ENCODE data around the gene USP44. TPM values are rescaled to one million over a fixed set of nuclear protein-coding genes. Genes with fewer than 3 reads are reported as not detected.

USP44 gene
- 11.6 and 13.3 TPM in 2 replicates for total RNA-seq
- long read RNA-seq, full-length matches to known transcripts: 10 of 18 reads
- long read RNA-seq, partial matches to known transcripts: 3 of 18 reads
- long read RNA-seq, other reads (novel, unspliced or antisense): 5 of 18 reads

GRCh38 chr12:95551305-95551704 is at the start of gene USP44:
Gene USP44 (minus strand): TSS chr12:95551476. CDS start chr12:95534256, 17,220 bp downstream.
- peak within 1 kb of the TSS; percentile 46 for H3K4me3 Mint-ChIP-seq (ENCODE audit: low read depth)
- H3K9me3 Mint-ChIP-seq (ENCODE audit: low read depth): peaks cover 6% of the 10 kb centered on the region
- H3K27me3 Mint-ChIP-seq: peaks cover 34% of the 10 kb centered on the region
- peak within 1 kb of the TSS; percentile 31 for H3K27ac Mint-ChIP-seq
- TF ChIP-seq, protein P1, sequence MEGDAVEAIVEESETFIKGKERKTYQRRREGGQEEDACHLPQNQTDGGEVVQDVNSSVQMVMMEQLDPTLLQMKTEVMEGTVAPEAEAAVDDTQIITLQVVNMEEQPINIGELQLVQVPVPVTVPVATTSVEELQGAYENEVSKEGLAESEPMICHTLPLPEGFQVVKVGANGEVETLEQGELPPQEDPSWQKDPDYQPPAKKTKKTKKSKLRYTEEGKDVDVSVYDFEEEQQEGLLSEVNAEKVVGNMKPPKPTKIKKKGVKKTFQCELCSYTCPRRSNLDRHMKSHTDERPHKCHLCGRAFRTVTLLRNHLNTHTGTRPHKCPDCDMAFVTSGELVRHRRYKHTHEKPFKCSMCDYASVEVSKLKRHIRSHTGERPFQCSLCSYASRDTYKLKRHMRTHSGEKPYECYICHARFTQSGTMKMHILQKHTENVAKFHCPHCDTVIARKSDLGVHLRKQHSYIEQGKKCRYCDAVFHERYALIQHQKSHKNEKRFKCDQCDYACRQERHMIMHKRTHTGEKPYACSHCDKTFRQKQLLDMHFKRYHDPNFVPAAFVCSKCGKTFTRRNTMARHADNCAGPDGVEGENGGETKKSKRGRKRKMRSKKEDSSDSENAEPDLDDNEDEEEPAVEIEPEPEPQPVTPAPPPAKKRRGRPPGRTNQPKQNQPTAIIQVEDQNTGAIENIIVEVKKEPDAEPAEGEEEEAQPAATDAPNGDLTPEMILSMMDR (IDR thresholded peaks at IDR 0.05; ENCODE audit: unreplicated experiment): no peak
- no peak for DNase-seq (ENCODE audit: low spot score, unreplicated experiment)
- H3K4me1 Mint-ChIP-seq (ENCODE audit: low read depth): peaks cover 39% of the 10 kb centered on the region
- H3K36me3 Mint-ChIP-seq (ENCODE audit: insufficient read depth): peaks cover 1% of the 10 kb centered on the region

GRCh38 chr12:95600567-95600966 is 49.3 kb upstream of the USP44 start:
- no peak overlapping the region for H3K4me3 Mint-ChIP-seq (ENCODE audit: low read depth)
- DNase-seq (ENCODE audit: low spot score, unreplicated experiment): no peak
- peaks cover 2% of the 10 kb centered on the region for H3K27me3 Mint-ChIP-seq
- H3K9me3 Mint-ChIP-seq (ENCODE audit: low read depth): no peaks in the 10 kb centered on the region
- H3K27ac Mint-ChIP-seq: no peak overlapping the region
- no peaks in the 10 kb centered on the region for H3K4me1 Mint-ChIP-seq (ENCODE audit: low read depth)
- no peaks in the 10 kb centered on the region for H3K36me3 Mint-ChIP-seq (ENCODE audit: insufficient read depth)
- TF ChIP-seq, protein P1 (IDR thresholded peaks at IDR 0.05; ENCODE audit: unreplicated experiment): no peak

- TF ChIP-seq, protein P1 (IDR thresholded peaks at IDR 0.05; ENCODE audit: unreplicated experiment): no peak
- no peak overlapping the region for H3K4me3 Mint-ChIP-seq (ENCODE audit: low read depth)
- peaks cover 3% of the 10 kb centered on the region for H3K4me1 Mint-ChIP-seq (ENCODE audit: low read depth)
- peaks cover 2% of the 10 kb centered on the region for H3K27me3 Mint-ChIP-seq
- H3K36me3 Mint-ChIP-seq (ENCODE audit: insufficient read depth): no peaks in the 10 kb centered on the region
- H3K9me3 Mint-ChIP-seq (ENCODE audit: low read depth): no peaks in the 10 kb centered on the region
- H3K27ac Mint-ChIP-seq: no peak overlapping the region
- DNase-seq (ENCODE audit: low spot score, unreplicated experiment): no peak
These were observed 48.6 kb upstream of the USP44 start for GRCh38 chr12:95599880-95600279.

DNA sequence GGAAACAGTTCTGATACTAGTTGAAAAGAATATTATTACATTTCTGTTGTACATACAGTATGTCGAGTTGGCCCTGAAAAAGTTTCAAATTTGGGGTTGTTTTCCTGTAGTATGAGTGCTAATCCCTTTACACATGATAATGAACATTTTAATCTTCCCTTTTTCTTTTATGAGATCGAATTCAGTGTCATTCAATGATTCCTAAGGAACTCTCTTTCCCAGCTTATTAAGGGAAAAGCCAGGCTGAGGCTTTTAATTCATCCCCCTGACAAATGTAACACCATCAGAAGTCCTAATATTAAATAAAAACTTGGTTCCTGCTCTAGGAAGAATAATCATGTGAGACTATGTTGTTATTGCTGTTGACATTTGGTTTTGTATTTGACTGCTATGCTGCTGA is 42.9 kb upstream of the USP44 start:
- H3K27ac Mint-ChIP-seq: no peak overlapping the region
- H3K4me1 Mint-ChIP-seq (ENCODE audit: low read depth): peaks cover 6% of the 10 kb centered on the region
- TF ChIP-seq, protein P1 (IDR thresholded peaks at IDR 0.05; ENCODE audit: unreplicated experiment): no peak
- no peaks in the 10 kb centered on the region for H3K36me3 Mint-ChIP-seq (ENCODE audit: insufficient read depth)
- H3K27me3 Mint-ChIP-seq: no peaks in the 10 kb centered on the region
- H3K9me3 Mint-ChIP-seq (ENCODE audit: low read depth): no peaks in the 10 kb centered on the region
- H3K4me3 Mint-ChIP-seq (ENCODE audit: low read depth): no peak overlapping the region
- no peak for DNase-seq (ENCODE audit: low spot score, unreplicated experiment)

GRCh38 chr12:95593266-95593871 is 42.1 kb upstream of the USP44 start:
- H3K9me3 Mint-ChIP-seq (ENCODE audit: low read depth): no peaks in the 10 kb centered on the region
- H3K27ac Mint-ChIP-seq: no peak overlapping the region
- DNase-seq (ENCODE audit: low spot score, unreplicated experiment): no peak
- no peak overlapping the region for H3K4me3 Mint-ChIP-seq (ENCODE audit: low read depth)
- peaks cover 6% of the 10 kb centered on the region for H3K4me1 Mint-ChIP-seq (ENCODE audit: low read depth)
- no peaks in the 10 kb centered on the region for H3K27me3 Mint-ChIP-seq
- TF ChIP-seq, protein P1 (IDR thresholded peaks at IDR 0.05; ENCODE audit: unreplicated experiment): no peak
- H3K36me3 Mint-ChIP-seq (ENCODE audit: insufficient read depth): no peaks in the 10 kb centered on the region
